GM21576 (cell line): ENCODE data around the gene CSF2RB.
"Not testable (repeated sequence)": the region's sequence is repeated elsewhere in the genome, so short reads cannot be mapped to it uniquely, and the experiment has no call there.

Source experiments
- ATAC-seq: cut with Tn5 transposase; IDR thresholded peaks from one replicate; pipeline ENCODE4 v1.9.1; 2021; ENCODE audit warnings: mild to moderate bottlenecking, moderate library complexity; ENCODE audit not compliant: unreplicated experiment

The CSF2RB gene

DNA sequence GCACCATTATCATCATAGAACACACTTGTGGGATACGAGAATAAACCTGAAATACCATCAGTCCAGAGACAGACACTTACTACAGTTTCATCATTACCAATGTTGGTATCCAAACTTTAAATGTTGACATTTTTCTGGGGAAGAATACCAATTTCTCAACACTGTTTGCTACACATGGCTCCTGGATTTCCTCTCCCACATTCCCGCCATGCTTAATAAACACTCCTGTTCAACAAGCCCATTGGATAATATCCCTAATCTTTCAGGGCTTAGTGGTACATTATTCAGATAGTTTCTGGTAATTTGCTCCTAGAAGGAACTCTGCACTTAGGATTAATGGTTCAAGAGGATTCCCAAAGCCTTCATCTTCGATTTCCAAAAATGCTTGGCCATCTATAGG is 48.2 kb downstream of the CSF2RB start:
- no peak for ATAC-seq

DNA sequence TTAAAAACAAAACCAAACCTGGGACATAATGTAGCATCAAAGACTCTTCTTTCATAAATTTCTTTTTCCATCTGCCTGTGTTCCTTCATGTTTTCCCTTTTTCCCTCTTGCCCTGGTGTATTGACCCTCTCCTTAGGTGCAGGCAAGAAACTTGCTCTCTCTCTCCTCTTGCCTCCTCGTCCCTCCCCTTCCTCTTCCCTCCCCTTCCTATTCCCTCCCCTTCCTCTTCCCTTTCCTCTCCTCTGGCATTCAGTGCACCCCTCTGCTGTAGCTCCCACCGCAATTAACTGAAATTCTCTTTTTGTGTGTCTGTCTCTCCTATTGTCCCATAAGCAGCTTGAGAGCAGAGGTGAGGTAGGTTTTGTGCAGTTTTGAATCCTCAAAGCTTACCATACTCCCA is 49.9 kb downstream of the CSF2RB start:
- no peak for ATAC-seq

- ATAC-seq = no peak
Observed at GRCh38 chr22:36964106-36964505, 50.7 kb downstream of the CSF2RB start.

DNA sequence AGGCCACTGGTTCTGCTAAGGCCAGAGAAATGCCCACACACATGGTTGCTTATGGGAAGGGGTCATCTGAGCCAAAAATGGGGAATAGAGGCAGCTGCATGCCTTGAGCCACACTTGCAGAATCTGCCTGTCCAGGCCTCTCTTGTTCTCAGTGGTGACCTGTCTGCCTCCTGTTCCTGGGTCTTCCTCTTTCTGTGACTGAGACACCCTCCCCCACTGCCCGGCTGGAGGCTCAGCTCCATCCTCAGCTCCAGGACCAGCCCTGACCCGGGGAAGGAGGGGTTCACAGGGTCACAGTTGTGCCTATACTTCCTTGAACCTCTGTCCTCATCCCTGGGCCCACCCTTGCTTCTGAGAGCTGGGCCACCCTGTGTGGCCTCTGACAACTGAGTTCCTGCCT is 52.3 kb downstream of the CSF2RB start:
- no peak for ATAC-seq

- ATAC-seq = no peak
Observed at GRCh38 chr22:36966851-36967540, 53.6 kb downstream of the CSF2RB start.

DNA sequence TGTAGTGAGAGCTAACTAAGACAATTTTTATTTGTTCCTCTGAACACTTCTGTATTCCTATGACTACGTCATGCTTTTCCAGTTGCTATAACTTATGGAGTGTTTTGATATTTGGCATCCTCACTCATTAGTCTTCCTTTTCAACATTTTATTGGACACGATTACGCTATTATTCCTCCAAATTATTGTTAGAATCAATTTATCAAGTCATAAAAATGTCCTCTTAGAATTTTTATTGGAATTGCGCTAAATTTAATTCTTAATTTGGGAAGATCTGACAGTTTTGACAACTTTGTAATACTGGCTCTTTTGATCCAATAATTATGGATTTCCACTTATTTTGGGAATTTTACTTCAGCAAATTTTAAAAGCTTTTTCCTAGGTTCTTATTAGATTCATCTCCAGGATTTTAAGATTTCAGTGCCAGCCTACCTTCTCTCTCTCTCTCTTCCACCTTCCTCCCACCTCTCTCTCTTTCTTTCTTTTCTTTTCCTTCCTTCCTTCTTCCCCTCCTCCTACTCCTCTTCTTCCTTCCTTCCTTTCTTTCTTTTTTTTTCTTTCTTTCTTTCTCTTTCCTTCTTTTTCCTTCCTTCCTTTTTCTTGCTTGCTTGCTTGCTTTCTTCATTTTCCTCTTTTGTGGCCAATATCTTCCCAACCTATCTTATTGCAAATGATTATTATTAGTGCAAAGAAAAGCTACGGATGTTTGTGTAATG is 55.0 kb downstream of the CSF2RB start:
- no peak for ATAC-seq

GRCh38 chr22:36971341-36972125 is 58.1 kb downstream of the CSF2RB start:
- ATAC-seq = no peak

- ATAC-seq = no peak
Observed at GRCh38 chr22:36976606-36977005, 63.2 kb downstream of the CSF2RB start.

GRCh38 chr22:36977401-36977861 is 64.0 kb downstream of the CSF2RB start:
- peak; percentile 61 for ATAC-seq

DNA sequence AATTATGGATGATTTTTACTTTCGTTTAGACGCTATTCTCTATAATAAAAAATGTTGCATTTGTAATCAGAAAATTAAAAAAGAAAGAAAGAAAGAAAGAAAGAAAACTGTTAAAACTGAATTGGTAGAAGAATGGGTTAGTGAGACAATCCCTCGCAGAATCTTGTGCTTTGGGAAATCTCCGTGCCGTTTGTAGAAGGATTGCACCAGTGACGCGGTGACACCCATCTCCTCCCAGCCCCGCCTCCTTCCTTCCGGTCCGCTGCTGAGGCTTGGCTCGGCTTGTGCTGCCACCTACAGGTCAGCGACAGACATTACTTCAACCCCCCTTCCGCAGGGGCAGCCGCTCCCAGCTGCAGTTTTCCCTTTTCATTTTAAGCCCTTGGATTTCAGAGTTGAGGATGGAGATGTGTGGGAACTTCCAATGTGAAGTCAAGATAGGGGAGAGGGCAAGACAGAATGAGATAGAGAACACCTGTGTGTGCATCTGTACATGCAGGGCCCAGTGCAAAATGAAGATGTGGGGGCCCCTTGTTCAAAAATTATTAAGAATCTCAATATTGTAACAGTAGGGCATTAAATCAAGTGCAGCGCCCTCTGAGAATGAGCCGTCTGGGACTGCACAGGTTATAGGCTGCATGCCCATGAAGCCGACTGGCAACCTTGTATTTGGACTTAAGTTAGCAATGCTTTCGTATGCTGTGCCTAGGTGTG is 64.7 kb downstream of the CSF2RB start:
- no peak for ATAC-seq

DNA sequence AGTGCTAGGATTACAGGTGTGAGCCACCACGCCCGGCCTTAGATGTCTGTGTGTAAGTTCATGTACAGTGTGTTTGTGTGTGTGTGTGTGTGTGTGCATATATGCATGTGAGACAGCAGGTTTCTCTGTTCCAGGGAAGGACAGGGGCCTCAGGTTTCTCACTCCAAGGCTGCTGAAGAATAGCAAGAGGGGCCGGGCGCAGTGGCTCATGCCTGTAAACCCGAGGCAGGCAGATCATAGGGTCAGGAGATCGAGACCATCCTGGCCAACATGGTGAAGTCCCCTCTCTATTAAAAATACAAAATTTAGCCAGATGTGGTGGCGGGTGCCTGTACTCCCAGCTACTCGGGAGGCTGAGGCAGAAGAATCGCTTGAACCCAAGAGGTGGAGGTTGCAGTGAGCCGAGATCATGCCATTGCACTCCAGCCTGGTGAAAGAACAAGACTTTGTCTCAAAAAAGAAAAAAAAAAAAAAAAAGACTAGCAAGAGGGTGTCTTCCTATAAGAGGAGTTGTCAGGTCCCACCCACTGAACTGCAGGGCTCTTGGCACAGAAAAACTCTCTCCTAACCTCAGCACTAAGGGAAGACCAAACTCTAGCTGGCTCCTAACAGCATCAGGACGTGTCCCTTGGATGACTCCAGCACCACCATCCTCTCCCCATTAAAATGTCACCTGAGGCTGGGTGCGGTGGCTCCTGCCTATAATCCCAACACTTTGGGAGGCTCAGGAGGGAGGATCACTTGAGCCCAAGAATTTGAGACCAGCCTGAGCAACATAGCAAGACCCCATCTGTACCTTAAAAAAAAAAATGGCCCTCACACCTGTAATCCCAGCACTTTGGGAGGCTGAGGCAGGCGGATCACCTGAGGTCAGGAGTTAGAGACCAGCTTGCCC is 65.8 kb downstream of the CSF2RB start:
- no peak for ATAC-seq

- no peak for ATAC-seq
Observed at GRCh38 chr22:36981247-36981775, 67.9 kb downstream of the CSF2RB start.

DNA sequence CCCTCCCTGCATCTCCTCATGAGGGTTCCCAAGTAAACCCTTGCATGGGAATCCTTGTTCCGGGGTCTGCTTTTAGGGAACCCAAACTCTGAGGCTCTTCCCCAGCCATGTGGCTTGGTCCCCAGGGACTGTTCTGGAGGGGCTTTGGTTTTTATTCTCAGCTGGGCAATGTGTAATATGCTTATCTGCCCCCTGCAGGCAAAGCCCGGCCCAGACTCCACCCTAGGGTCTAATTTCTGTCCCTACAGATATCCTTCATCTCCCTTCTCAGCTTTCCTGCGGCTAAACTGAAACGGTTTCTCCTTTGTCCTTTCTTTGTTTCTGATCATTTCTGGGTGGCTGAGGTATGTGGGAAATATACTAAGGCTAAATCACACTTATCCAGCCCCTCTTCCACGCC is 68.7 kb downstream of the CSF2RB start:
- no peak for ATAC-seq

DNA sequence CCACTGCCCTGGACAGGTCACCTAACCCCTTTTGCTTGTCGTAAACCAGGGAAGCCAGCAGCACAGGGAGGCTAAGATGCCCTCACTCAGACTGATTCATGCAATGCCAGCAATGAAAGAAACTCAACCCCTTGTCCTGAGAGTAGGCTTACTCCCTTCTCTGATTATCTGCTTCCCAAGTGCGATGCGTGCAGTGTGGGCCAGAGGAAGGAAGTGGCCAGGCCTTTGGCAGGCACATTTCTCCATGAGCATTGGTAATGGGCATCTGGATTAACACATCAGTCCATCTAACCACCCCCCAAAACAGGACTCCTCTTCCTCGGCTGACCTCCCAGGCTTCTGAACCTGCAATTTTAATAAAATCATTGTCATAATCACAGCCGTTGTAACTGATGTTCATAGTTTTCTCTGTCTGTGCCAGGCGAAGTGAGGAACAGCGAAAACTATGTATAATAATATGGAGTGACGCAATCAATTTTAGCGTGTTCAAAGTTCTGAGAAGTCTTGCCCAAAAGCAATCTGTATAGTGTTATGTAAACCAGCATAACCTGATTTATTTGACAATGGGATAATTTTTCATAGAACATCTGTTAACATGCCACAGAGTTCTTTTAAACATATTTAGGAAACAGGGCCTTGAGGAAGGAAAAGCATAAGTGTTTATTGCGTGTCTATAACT is 71.9 kb downstream of the CSF2RB start:
- no peak for ATAC-seq

DNA sequence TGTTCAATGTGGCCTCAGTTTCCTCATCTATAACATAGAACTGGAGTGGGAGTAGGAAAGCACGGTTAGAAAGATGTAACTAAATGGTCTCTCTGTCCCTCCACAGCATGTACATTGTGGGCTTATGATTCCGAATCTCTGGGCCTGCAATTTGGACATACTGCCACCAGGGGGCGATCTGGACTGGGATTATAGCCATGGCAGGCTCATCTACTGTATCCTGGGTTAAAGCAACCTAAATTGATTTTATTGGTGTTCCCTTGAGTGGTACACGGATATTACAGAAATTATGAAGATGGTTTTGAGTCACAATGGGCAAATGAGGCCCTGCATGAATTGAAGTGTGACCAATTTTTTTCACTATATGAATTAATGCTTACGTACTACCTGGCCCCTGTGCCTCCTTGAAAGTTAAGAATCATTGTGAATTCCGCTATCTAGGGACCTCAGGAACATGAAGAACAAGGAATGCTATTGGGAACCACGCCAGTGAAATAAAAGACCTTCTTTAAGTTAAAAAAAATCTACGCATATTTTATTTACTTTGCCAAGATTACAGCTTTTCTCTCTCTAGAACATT is 72.9 kb downstream of the CSF2RB start:
- ATAC-seq = no peak

GRCh38 chr22:36988075-36988832 is 74.8 kb downstream of the CSF2RB start:
- ATAC-seq = no peak

GRCh38 chr22:36989012-36989411 is 75.6 kb downstream of the CSF2RB start:
- not testable (repeated sequence) for ATAC-seq
